K562 (cell line): ENCODE data around the gene SLAMF7. TPM values are rescaled to one million over a fixed set of nuclear protein-coding genes. Genes with fewer than 3 reads are reported as not detected.

Source experiments
- ATAC-seq: fragments of 200-7000 bp; cut with Tn5 transposase; 3 replicates; pipeline ENCODE4 v1.9.1; 2020; ENCODE audit warnings: moderate library complexity
- BruUV-seq: library from RNA; stranded (reverse); fragments of 400-500 nt; replicated peaks from 2 replicates; lab custom pipeline; 2021; lab: Mats Ljungman, UMichigan
- CTCF ChIA-PET: fragments of 300-600 bp; formaldehyde crosslinking; extraction: SDS; loops from one replicate; lab custom pipeline; 2021; ENCODE audit warnings: low intra/inter-chr PET ratio; lab: Yijun Ruan, JAX
- POLR2A ChIA-PET: fragments of 300-600, 350-650 bp; sonication (Branson Sonifier 250); formaldehyde crosslinking; extraction: SDS; loops from one replicate; lab custom pipeline; 2021; ENCODE audit warnings: antibody characterized with exemption, inconsistent platforms; lab: Yijun Ruan, JAX
- DNase-seq, 4 experiments: peaks; one replicate each; pipeline versions ENCODE4 v3.0.0 to v3.0.0-alpha.2; 2011 to 2018; ENCODE audit warnings: low spot score in 3 of 4, mixed read lengths in 3 of 4; ENCODE audit errors: extremely low read depth in 1 of 4
- FAIRE-seq: peaks from 2 replicates; lab custom pipeline; 2011; peaks lifted over from hg19 to GRCh38; lab: Jason Lieb, UNC
- H2AFZ ChIP-seq: 2 replicates; pipeline ENCODE4 v1.6.0; 2011; ENCODE audit warnings: low read depth, low read length, control low read depth, inconsistent platforms
- H3K27ac ChIP-seq: fragments of 200-600 bp; 3 replicates; pipeline ENCODE4 v1.8.0; 2011; ENCODE audit warnings: low read depth, mild to moderate bottlenecking, control low read depth, inconsistent platforms, low read length, moderate library complexity, mixed read lengths; ENCODE audit errors: extremely low read depth
- H3K27me3 ChIP-seq, 2 experiments: fragments of 300-600 bp in 1 of 2; 2 replicates in 1 of 2; 3 replicates in 1 of 2; pipeline versions ENCODE4 v1.6.0 to v1.8.0; 2011; ENCODE audit warnings: inconsistent platforms in 2 of 2, low read length in 2 of 2, mild to moderate bottlenecking in 1 of 2, mixed read lengths in 1 of 2, moderate library complexity in 1 of 2; ENCODE audit not compliant: control insufficient read depth in 2 of 2, insufficient read depth in 2 of 2
- H3K36me3 ChIP-seq: fragments of 300-600 bp; 3 replicates; pipeline ENCODE4 v1.8.0; 2011; ENCODE audit warnings: mild to moderate bottlenecking, low read length, inconsistent platforms; ENCODE audit not compliant: control insufficient read depth, insufficient read depth
- H3K4me1 ChIP-seq, 2 experiments: fragments of 200-600 bp in 1 of 2; replicated peaks in 1 of 2; 2 replicates in 1 of 2; 3 replicates in 1 of 2; pipeline versions ENCODE4 v1.5.1 to v1.8.0; 2011; ENCODE audit warnings: inconsistent platforms in 2 of 2, low read length in 2 of 2, mild to moderate bottlenecking in 1 of 2, mixed read lengths in 1 of 2, moderate library complexity in 1 of 2; ENCODE audit not compliant: control insufficient read depth in 2 of 2, insufficient read depth in 2 of 2
- H3K4me2 ChIP-seq: 2 replicates; pipeline ENCODE4 v1.6.1; 2011; ENCODE audit warnings: low read length, control low read depth, inconsistent platforms, mixed read lengths; ENCODE audit not compliant: insufficient read depth
- H3K4me3 ChIP-seq: fragments of 200-600 bp; sonication (generic), shearing (Covaris generic); 2 replicates; pipeline ENCODE4 v1.5.1; 2016; ENCODE audit warnings: control low read depth, inconsistent platforms
- H3K79me2 ChIP-seq: fragments of 200-600 bp; 3 replicates; pipeline ENCODE4 v1.8.0; 2011; ENCODE audit warnings: low read length, inconsistent platforms; ENCODE audit not compliant: control insufficient read depth, insufficient read depth
- H3K9ac ChIP-seq, 2 experiments: 2 replicates each; pipeline versions ENCODE4 v1.6.0 to v1.6.1; 2011; ENCODE audit warnings: low read depth in 2 of 2, low read length in 2 of 2, control low read depth in 1 of 2, inconsistent platforms in 1 of 2, mild to moderate bottlenecking in 1 of 2, mixed read lengths in 1 of 2; ENCODE audit not compliant: insufficient read depth in 1 of 2
- H3K9me1 ChIP-seq: one replicate; pipeline ENCODE4 v1.6.0; 2011; ENCODE audit warnings: inconsistent platforms, mild to moderate bottlenecking, low read length, moderate library complexity; ENCODE audit not compliant: control insufficient read depth, insufficient read depth
- H3K9me3 ChIP-seq: replicated peaks from 2 replicates; pipeline ENCODE4 v1.5.1; 2011; ENCODE audit warnings: low read depth, low read length, inconsistent platforms; ENCODE audit not compliant: control insufficient read depth, insufficient read depth
- H4K20me1 ChIP-seq: replicated peaks from 2 replicates; pipeline ENCODE4 v1.6.1; 2011; ENCODE audit warnings: low read length, inconsistent platforms, mixed read lengths; ENCODE audit not compliant: control insufficient read depth, insufficient read depth
- C11orf30 ChIP-seq: fragments of 450-650 bp; IDR thresholded peaks from 2 replicates; pipeline ENCODE4 v1.6.1; 2016; ENCODE audit warnings: low read depth, mild to moderate bottlenecking
- ELK3 ChIP-seq: fragments of 450-650 bp; formaldehyde crosslinking; IDR thresholded peaks from 2 replicates; pipeline ENCODE4 v1.4.0; 2020; ENCODE audit warnings: mild to moderate bottlenecking
- GATAD2B ChIP-seq: fragments of 450-650 bp; IDR thresholded peaks from 2 replicates; pipeline ENCODE4 v1.6.1; 2017; ENCODE audit warnings: mild to moderate bottlenecking, borderline replicate concordance
- HEY1 ChIP-seq: fragments of 250-450 bp; sonication (Bioruptor Pico); IDR thresholded peaks from 2 replicates; pipeline ENCODE4 v1.5.0; 2020; ENCODE audit warnings: mild to moderate bottlenecking, moderate library complexity, borderline replicate concordance
- MAFG ChIP-seq: fragments of 450-650 bp; conservative IDR thresholded peaks from 2 replicates; pipeline ENCODE4 v1.6.1; 2016; ENCODE audit warnings: missing genetic modification characterization, missing compliant biosample characterization
- TOE1 ChIP-seq, 2 experiments: fragments of 450-650 bp in 1 of 2; sonication (generic) in 1 of 2; formaldehyde crosslinking in 1 of 2; IDR thresholded peaks; 2 replicates each; pipeline versions ENCODE4 v1.7.1 to v1.8.0; 2016 to 2022; ENCODE audit warnings: borderline replicate concordance in 2 of 2, mild to moderate bottlenecking in 2 of 2, antibody characterized with exemption in 1 of 2, inconsistent platforms in 1 of 2, low read depth in 1 of 2, missing genetic modification reagents in 1 of 2, moderate library complexity in 1 of 2
- TSC22D4 ChIP-seq: fragments of 450-650 bp; IDR thresholded peaks from 2 replicates; pipeline ENCODE4 v1.6.1; 2016; ENCODE audit warnings: missing genetic modification characterization, missing biosample characterization, control low read depth
- ZNF316 ChIP-seq: fragments of 450-650 bp; IDR thresholded peaks from 2 replicates; pipeline ENCODE4 v1.6.1; 2016
- WGBS: fragments of 100-300 bp; shearing (Covaris generic); methylation state at CpG from one replicate; pipeline ENCODE4 v1.1.6; 2016; ENCODE audit warnings: low coverage, mixed read lengths; ENCODE audit not compliant: insufficient coverage; ENCODE audit errors: missing lambda C conversion rate; 5-methylcytosine and 5-hydroxymethylcytosine counted together
- in situ Hi-C: fragments of 300-500 bp; cut with MboI; formaldehyde crosslinking; loops from 4 replicates; pipeline ENCODE4 v1.15.0; 2018; ENCODE audit warnings: inconsistent platforms, mixed read lengths
- intact Hi-C: fragments of 100-400 bp; cut with micrococcal nuclease; formaldehyde crosslinking; loops from 2 replicates; pipeline ENCODE4 v1.14.2; 2022
- polyA plus RNA-seq, 8 experiments: library from polyadenylated mRNA; depleted of rRNA in 4 of 8; stranded (reverse) in 5 of 8; unstranded in 3 of 8; fragments of >200 nt; fragmentation: Nextera tagmentation in 2 of 8; fragmentation: Illumina TruSeq in 1 of 8; extraction: Ambion mirVana in 2 of 8; extraction: Trizol in 1 of 8; gene quantifications; 2 replicates each; pipeline versions ENCODE4 v1.2.1 to v1.2.3, GENCODE V29; 2011 to 2014; ENCODE audit warnings: inconsistent platforms in 1 of 8, missing spikeins in 1 of 8
- total RNA-seq, 7 experiments: library from RNA; depleted of rRNA in 6 of 7; stranded (reverse); fragments of >200 nt in 6 of 7; fragmentation: Illumina TruSeq in 2 of 7; extraction: Trizol in 2 of 7; gene quantifications; 2 replicates each; pipeline versions ENCODE4 v1.2.1 to v1.2.3, GENCODE V29; 2011 to 2021; ENCODE audit warnings: low replicate concordance in 1 of 7

The SLAMF7 gene
- total and polyA plus RNA-seq, 9 of the 15 experiments (the other 6 are each of a cell fraction or from before 2014, with no cell fraction given): 0.11 to 1.2 (median 0.22) TPM; not detected in 2

GRCh38 chr1:160763993-160764392 is 24.9 kb downstream of the SLAMF7 start:
- Histone ChIP-seq H3K9ac (no peak overlapping the region), H2AFZ (no peak overlapping the region), H3K9me3 (no peaks in the 10 kb centered on the region), H4K20me1 (no peaks in the 10 kb centered on the region), H3K36me3 (no peaks in the 10 kb centered on the region), H3K27ac (no peak overlapping the region), H3K27me3 (no peaks in the 10 kb centered on the region), H3K9me1 (no peaks in the 10 kb centered on the region), H3K4me3 (no peak overlapping the region), H3K4me2 (no peak overlapping the region), H3K4me1 (peaks cover 0 to 4% of the 10 kb centered on the region in 2 experiments; a peak in 1 of 5 replicates), H3K79me2 (no peaks in the 10 kb centered on the region)
- in situ Hi-C loops: no loop called here
- ChIA-PET CTCF (no interaction called here), POLR2A (interaction anchor here (0.6 kb wide), 1 partner anchor 48 kb away, joined by 3 read pairs; no protein-coding TSS in a partner anchor)
- intact Hi-C loops: loop anchor here (10.0 kb wide), 1 partner anchor 139 kb away; no protein-coding TSS in a partner anchor
- FAIRE-seq (no peak), ATAC-seq (no peak), DNase-seq (no peak)
- 0% methylated on average over 3 of the region's 3 CpGs for WGBS
- no TSS peak for BruUV-seq
- TF ChIP-seq ZNF316 (peak; percentile 59; the same call in 1 of the 2 replicates), C11orf30 (peak; percentile 20; the same call in 1 of the 2 replicates), MAFG (tag) (0 out of 2 replicates have a peak, but pooled peaks have one; percentile 9), GATAD2B (no peak), HEY1 (CRISPR knock-in tag) (no peak), TSC22D4 (tag) (no peak), TOE1 (IDR thresholded peaks at IDR 0.05; ENCODE audit: borderline replicate concordance) (no peak), TOE1 (CRISPR knock-in tag; IDR thresholded peaks at IDR 0.05; ENCODE audit: borderline replicate concordance, low read depth) (no peak), ELK3 (no peak)
